Epithelial cell of esophagus (primary cell): ENCODE data around the gene RGL1.

Experiments used
- DNase-seq: peaks from one replicate; pipeline ENCODE4 v3.0.0; 2010; ENCODE audit warnings: low read depth
- H3K4me3 ChIP-seq: 2 replicates; pipeline ENCODE4 v1.5.1; 2011; ENCODE audit warnings: mild to moderate bottlenecking, low read length, control low read depth
- CTCF ChIP-seq: IDR thresholded peaks from 2 replicates; pipeline ENCODE4 v1.5.1; 2011; ENCODE audit warnings: low read depth, mild to moderate bottlenecking, low read length, control low read depth, inconsistent platforms; ENCODE audit not compliant: insufficient read depth; ENCODE audit errors: missing control alignments

RGL1 gene

GRCh38 chr1:183920651-183921050 is 115.7 kb downstream of the RGL1 start:
- DNase-seq: no peak
- no peak for TF ChIP-seq CTCF
- H3K4me3 ChIP-seq: no peak overlapping the region

- TF ChIP-seq CTCF: peak; percentile 24
- DNase-seq: no peak
- H3K4me3 ChIP-seq: no peak overlapping the region
Measured at GRCh38 chr1:183922197-183922596, 117.3 kb downstream of the RGL1 start.

- DNase-seq: no peak
- H3K4me3 ChIP-seq: no peak overlapping the region
- TF ChIP-seq CTCF: no peak
Measured at GRCh38 chr1:183925947-183926346, 121.0 kb downstream of the RGL1 start.

- no peak overlapping the region for H3K4me3 ChIP-seq
- no peak for DNase-seq
- TF ChIP-seq CTCF: no peak
Measured at GRCh38 chr1:183926983-183927382, 122.1 kb downstream of the RGL1 start.

GRCh38 chr1:183931646-183932271 is 126.8 kb downstream of the RGL1 start:
- no peak for TF ChIP-seq CTCF
- no peak overlapping the region for H3K4me3 ChIP-seq
- no peak for DNase-seq

GRCh38 chr1:183932412-183932811 is 127.5 kb downstream of the RGL1 start:
- H3K4me3 ChIP-seq: no peak overlapping the region
- TF ChIP-seq CTCF: no peak
- no peak for DNase-seq

GRCh38 chr1:183933528-183934179 is 128.7 kb downstream of the RGL1 start:
- DNase-seq: no peak
- TF ChIP-seq CTCF: no peak
- H3K4me3 ChIP-seq: no peak overlapping the region
